Astrocyte of the cerebellum (primary cell): Measurements from ENCODE around the gene HMGCR.

ENCODE experiments used
- DNase-seq: peaks from one replicate; pipeline ENCODE4 v3.0.0-alpha.2; 2011; ENCODE audit warnings: low read depth
- H3K4me3 ChIP-seq: 2 replicates; pipeline ENCODE4 v1.5.1; 2011; ENCODE audit warnings: mild to moderate bottlenecking, low read depth, low read length, moderate library complexity
- in situ Hi-C: cut with HindIII; loops from 2 replicates; pipeline ENCODE4 v1.10.0; 2017; ENCODE audit warnings: low sequenced_read_pairs
- TF ChIP-seq, protein P1 (sequence below): IDR thresholded peaks from 2 replicates; pipeline ENCODE4 v1.5.1; 2012; ENCODE audit warnings: low read length, low read depth, moderate library complexity, mild to moderate bottlenecking; ENCODE audit errors: missing control alignments

Gene HMGCR

DNA sequence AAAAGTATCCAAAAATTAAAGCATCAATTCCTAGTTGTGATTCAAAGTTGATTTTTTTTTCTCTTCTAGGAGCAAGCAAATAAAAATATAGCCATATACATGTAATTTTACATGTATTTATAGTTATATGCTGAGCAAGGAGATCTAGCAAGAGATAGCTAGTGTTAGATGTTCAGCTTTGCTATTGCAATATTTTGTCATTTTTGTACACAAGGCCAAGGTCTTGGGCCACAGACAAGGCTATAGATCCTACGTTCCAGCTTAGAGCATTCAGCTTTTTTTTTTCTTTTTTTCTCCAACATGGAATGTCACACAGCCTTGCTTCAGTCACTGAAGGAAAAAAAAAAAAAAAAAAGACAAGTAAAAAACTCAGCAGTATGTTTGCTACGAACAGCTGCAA is 36.8 kb downstream of the HMGCR start:
- TF ChIP-seq, protein P1, sequence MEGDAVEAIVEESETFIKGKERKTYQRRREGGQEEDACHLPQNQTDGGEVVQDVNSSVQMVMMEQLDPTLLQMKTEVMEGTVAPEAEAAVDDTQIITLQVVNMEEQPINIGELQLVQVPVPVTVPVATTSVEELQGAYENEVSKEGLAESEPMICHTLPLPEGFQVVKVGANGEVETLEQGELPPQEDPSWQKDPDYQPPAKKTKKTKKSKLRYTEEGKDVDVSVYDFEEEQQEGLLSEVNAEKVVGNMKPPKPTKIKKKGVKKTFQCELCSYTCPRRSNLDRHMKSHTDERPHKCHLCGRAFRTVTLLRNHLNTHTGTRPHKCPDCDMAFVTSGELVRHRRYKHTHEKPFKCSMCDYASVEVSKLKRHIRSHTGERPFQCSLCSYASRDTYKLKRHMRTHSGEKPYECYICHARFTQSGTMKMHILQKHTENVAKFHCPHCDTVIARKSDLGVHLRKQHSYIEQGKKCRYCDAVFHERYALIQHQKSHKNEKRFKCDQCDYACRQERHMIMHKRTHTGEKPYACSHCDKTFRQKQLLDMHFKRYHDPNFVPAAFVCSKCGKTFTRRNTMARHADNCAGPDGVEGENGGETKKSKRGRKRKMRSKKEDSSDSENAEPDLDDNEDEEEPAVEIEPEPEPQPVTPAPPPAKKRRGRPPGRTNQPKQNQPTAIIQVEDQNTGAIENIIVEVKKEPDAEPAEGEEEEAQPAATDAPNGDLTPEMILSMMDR, result no peak
- DNase-seq, result no peak
- H3K4me3 ChIP-seq, result no peak overlapping the region
- in situ Hi-C loops, result no loop called here

DNA sequence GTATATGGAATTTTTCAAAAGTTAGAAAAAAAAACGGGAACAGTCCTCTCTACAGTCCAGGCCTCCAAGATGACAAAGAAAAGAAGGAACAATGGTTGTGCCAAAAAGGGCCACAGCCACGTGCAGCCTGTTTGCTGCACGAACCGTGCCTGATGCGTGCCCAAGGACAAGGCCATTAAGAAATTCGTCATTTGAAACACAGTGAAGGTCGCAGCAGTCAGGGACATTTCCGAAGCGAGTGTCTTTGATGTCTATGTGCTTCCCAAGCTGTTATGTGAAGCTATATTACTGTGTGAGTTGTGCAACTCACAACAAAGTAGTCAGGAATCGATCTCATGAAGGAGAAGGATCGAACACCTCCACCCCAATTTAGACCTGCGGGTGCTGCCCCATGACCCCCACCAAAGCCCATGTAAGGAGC is 37.4 kb downstream of the HMGCR start:
- in situ Hi-C loops, result no loop called here
- TF ChIP-seq, protein P1, result no peak
- no peak overlapping the region for H3K4me3 ChIP-seq
- no peak for DNase-seq

DNA sequence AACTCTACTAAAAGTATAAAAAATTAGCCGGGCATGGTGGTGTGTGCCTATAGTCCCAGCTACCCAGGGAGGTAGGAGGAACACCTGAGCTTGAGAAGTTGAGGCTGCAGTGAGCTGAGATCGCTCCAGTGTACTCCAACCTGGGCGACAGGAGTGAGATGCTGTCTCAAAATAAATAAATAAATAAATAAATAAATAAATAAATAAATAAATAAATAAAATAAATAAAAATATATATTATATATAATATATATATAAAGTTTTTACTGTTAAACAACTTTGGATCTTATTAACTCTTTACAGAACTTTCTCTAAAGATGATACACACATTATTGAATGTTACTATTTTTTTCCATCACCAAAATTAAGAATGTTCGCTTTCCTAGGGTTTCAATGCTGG is 38.4 kb downstream of the HMGCR start:
- DNase-seq, result no peak
- H3K4me3 ChIP-seq, result no peak overlapping the region
- in situ Hi-C loops, result no loop called here
- TF ChIP-seq, protein P1, result no peak

DNA sequence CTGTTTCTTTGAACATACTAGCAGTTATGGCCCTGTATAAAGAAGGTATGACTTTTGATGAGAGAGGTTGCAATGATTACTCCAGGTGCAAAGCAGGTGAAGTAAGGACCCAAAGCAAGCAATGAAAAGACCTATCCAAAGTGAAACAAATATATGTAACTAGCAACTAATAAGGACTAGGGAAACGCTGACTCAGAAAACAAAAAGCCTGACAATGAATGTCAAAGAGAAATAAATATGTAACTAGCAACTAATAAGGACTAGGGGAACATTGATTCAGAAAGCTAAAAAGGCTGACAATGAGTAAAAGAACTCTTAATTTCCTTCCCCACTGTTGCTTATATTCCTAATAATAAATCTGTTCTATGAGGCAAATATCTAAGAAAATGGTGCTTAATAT is 43.1 kb downstream of the HMGCR start:
- DNase-seq, result no peak
- TF ChIP-seq, protein P1, result no peak
- H3K4me3 ChIP-seq, result no peak overlapping the region
- in situ Hi-C loops, result no loop called here

DNA sequence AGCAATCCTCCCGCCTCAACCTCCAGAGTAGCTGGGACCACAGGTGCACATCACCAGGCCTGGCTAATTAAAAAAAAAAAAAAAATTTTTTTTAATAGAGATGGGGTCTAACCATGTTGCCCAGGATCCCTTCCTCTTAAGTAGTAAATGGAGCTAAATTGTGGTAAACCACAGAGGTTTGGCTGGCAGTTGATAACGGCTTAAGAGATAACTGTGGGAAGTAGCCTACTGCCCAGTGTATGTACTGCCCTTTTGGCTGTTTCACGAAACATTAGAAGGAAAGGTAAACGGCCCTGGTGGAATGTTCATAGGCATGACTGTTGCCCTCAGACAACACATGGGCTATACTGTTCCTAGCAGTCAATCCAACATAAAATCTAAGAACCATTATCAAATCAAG is 44.4 kb downstream of the HMGCR start:
- no peak overlapping the region for H3K4me3 ChIP-seq
- no peak for DNase-seq
- in situ Hi-C loops, result no loop called here
- TF ChIP-seq, protein P1, result no peak

DNA sequence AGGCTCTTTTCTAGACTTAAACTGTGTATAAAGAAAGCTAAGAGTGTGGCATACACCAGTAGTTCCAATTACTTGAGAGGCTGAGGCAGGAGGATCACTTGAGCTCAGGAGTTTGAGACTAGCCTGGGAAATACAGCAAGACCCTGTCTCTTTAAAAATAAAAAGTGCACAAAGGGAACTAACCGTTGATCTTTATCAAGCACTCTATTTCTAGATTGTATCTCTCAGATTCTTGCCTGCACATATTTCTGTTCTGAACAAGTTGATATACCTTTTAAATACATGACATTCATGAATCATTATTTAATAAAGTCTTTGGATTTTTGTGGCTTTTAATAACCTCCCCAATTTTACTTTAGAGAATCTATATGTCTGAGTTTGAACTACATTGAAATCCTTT is 47.2 kb downstream of the HMGCR start:
- in situ Hi-C loops, result no loop called here
- no peak overlapping the region for H3K4me3 ChIP-seq
- TF ChIP-seq, protein P1, result no peak
- DNase-seq, result no peak

DNA sequence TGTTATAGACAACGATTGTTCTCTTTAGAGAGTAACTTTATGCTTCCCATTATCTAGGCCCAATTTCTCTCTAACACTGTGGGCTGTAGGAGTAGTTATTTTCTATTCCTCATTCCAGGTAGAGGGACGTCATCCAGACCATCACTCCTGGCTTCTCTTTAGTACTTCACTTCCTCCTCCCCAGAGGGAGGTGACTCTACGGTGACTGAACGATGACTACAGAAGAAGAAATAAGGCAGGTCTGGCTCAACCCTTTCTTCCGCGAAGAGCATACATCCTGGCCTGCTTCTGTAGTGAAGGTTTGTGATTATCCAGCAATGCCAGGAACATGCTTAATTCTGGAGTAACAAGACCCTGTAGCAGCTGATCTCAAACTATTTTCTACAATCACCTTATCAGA is 50.8 kb downstream of the HMGCR start:
- H3K4me3 ChIP-seq, result no peak overlapping the region
- in situ Hi-C loops, result no loop called here
- TF ChIP-seq, protein P1, result no peak
- no peak for DNase-seq
